ENCODE results near the gene C6orf132. TPM values are rescaled to one million over a fixed set of nuclear protein-coding genes. Genes with fewer than 3 reads are reported as not detected.

The C6orf132 gene
- total RNA-seq, 1 donor from 2014 or later, result 1.4 TPM

DNA sequence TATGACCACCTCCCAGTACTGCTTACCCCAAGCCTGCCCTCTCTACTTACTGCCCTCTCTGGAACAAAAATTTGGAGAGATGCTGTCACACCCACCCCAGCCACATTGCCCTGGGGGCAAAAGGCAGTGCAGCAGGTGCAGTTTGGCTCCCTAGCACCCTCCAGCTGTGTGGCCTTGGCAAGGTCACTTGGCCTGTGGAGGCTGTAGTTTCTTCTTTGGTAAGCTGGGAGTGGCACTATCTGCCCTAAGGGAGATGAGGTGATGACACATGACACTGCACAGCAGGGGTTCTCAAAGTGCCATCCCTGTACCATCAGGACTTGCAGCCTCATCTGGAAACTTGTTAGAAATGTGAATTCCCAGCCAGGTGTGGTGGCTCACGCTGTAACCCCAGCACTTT is 47.3 kb downstream of the C6orf132 start:
- intact Hi-C loops (cut with micrococcal nuclease), result no loop called here
- Histone ChIP-seq H3K36me3 (no peaks in the 10 kb centered on the region), H3K4me1 (peaks cover 21% of the 10 kb centered on the region), H3K9me3 (replicated peaks) (no peaks in the 10 kb centered on the region), H3K27ac (replicated peaks) (no peak overlapping the region), H3K27me3 (ENCODE audit: low read depth) (no peaks in the 10 kb centered on the region), H3K4me3 (no peak overlapping the region)
- no peak for TF ChIP-seq CTCF (IDR thresholded peaks at IDR 0.05; ENCODE audit: borderline replicate concordance)
- DNase-seq, result no peak

DNA sequence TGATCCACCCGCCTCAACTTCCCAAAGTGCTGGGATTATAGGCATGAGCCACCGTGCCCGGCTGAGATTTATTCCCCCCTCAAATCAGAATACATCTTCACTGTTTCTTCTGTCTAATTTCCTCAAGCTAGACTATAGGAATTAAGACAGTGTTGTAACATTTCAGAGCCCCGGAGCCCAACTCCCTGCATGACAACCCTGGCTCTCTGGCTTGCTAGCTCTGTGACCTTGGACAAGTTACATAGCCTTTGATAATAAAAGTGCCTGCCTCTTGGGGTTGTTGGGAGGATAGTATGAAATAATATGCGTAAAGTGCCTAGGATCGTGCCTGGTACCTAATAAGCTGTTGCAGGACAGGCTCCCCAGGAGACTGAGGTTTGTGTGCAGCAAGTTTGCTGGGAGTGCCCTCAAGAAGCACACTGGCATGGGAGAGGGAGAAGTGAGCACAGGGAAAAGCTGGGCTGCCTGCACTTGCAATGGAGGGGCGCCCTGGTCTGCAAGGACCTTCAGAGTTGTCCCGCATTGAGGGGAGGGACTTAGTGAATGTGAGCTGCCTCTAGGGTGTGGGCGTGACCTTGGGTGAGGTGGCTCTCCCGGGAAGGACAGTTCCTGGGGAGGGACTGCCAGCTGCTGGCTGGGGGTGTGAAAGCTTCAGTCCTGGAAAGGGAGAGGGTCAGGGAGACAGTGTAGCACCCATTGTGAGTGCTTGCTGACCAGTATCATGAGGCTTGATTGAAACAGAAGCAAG is 48.7 kb downstream of the C6orf132 start:
- no peaks in the 10 kb centered on the region for H3K27me3 ChIP-seq (ENCODE audit: low read depth)
- H3K36me3 ChIP-seq, result no peaks in the 10 kb centered on the region
- peak; percentile 36 for DNase-seq
- H3K4me1 ChIP-seq, result peaks cover 17% of the 10 kb centered on the region
- intact Hi-C loops (cut with micrococcal nuclease), result no loop called here
- peak overlapping the region; percentile 59 for H3K27ac ChIP-seq (replicated peaks)
- no peak for TF ChIP-seq CTCF (IDR thresholded peaks at IDR 0.05; ENCODE audit: borderline replicate concordance)
- H3K4me3 ChIP-seq, result no peak overlapping the region
- no peaks in the 10 kb centered on the region for H3K9me3 ChIP-seq (replicated peaks)

DNA sequence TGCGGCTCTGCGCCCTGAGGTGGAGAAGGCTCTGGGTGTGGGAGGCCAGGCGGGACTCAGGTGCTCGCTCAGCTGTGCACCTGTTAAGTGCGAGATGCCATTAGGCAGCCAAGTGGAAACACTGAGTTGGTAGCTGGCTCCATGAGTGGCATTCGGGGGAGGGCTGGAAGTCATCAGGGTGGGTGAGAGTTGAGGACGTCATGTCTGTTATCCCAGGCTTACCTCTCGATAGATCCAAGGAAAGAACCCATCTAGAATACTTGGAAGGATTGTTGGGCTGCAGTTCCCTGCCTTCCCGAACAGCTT is 50.7 kb downstream of the C6orf132 start:
- DNase-seq, result no peak
- peaks cover 31% of the 10 kb centered on the region for H3K4me1 ChIP-seq
- no peak overlapping the region for H3K4me3 ChIP-seq
- no peaks in the 10 kb centered on the region for H3K36me3 ChIP-seq
- intact Hi-C loops (cut with micrococcal nuclease), result no loop called here
- H3K27ac ChIP-seq (replicated peaks), result no peak overlapping the region
- no peaks in the 10 kb centered on the region for H3K9me3 ChIP-seq (replicated peaks)
- TF ChIP-seq CTCF (IDR thresholded peaks at IDR 0.05; ENCODE audit: borderline replicate concordance), result no peak
- no peaks in the 10 kb centered on the region for H3K27me3 ChIP-seq (ENCODE audit: low read depth)

GRCh38 chr6:42090819-42091717 is 51.4 kb downstream of the C6orf132 start:
- intact Hi-C loops (cut with micrococcal nuclease), result no loop called here
- peaks cover 37% of the 10 kb centered on the region for H3K4me1 ChIP-seq
- no peaks in the 10 kb centered on the region for H3K27me3 ChIP-seq (ENCODE audit: low read depth)
- H3K4me3 ChIP-seq, result no peak overlapping the region
- DNase-seq, result no peak
- H3K9me3 ChIP-seq (replicated peaks), result no peaks in the 10 kb centered on the region
- no peak overlapping the region for H3K27ac ChIP-seq (replicated peaks)
- no peak for TF ChIP-seq CTCF (IDR thresholded peaks at IDR 0.05; ENCODE audit: borderline replicate concordance)
- H3K36me3 ChIP-seq, result no peaks in the 10 kb centered on the region

- peak overlapping the region; percentile 87 for H3K27ac ChIP-seq (replicated peaks)
- peak overlapping the region; percentile 15 for H3K4me3 ChIP-seq
- intact Hi-C loops (cut with micrococcal nuclease), result no loop called here
- no peak for TF ChIP-seq CTCF (IDR thresholded peaks at IDR 0.05; ENCODE audit: borderline replicate concordance)
- no peaks in the 10 kb centered on the region for H3K36me3 ChIP-seq
- H3K27me3 ChIP-seq (ENCODE audit: low read depth), result no peaks in the 10 kb centered on the region
- DNase-seq, result peak; percentile 55
- H3K9me3 ChIP-seq (replicated peaks), result no peaks in the 10 kb centered on the region
- peaks cover 52% of the 10 kb centered on the region for H3K4me1 ChIP-seq
Observed at GRCh38 chr6:42088101-42088591, 54.3 kb downstream of the C6orf132 start.
